Caco-2 (cell line): ENCODE data around the gene BNIPL. TPM values are rescaled to one million over a fixed set of nuclear protein-coding genes. Genes with fewer than 3 reads are reported as not detected.

Source experiments
- BruUV-seq: library from RNA; stranded (reverse); fragments of 400-500 nt; replicated peaks from 2 replicates; lab custom pipeline; 2021; lab: Mats Ljungman, UMichigan
- CTCF ChIA-PET: fragments of 300-600 bp; sonication (Branson Sonifier 250); formaldehyde crosslinking; loops from one replicate; lab custom pipeline; 2022; ENCODE audit warnings: antibody characterized with exemption; lab: Charles Lee
- POLR2A ChIA-PET: fragments of 300-600 bp; sonication (Branson Sonifier 250); formaldehyde crosslinking; loops from one replicate; lab custom pipeline; 2022; ENCODE audit warnings: antibody characterized with exemption; lab: Charles Lee
- DNase-seq, 2 experiments: peaks; one replicate each; pipeline versions ENCODE4 v3.0.0 to v3.0.0-alpha.2; 2020 to 2022
- H3K27me3 ChIP-seq: replicated peaks from 2 replicates; pipeline ENCODE4 v1.6.0; 2011; ENCODE audit warnings: low read length; ENCODE audit not compliant: control insufficient read depth, insufficient read depth
- H3K36me3 ChIP-seq: 2 replicates; pipeline ENCODE4 v1.5.1; 2011; ENCODE audit warnings: low read length; ENCODE audit not compliant: control insufficient read depth, insufficient read depth
- H3K4me1 ChIP-seq: fragments of 250-450 bp; sonication (Bioruptor Pico); 2 replicates; pipeline ENCODE4 v1.5.1; 2020; ENCODE audit warnings: mild to moderate bottlenecking
- H3K4me3 ChIP-seq: 2 replicates; pipeline ENCODE4 v1.5.1; 2011; ENCODE audit warnings: low read depth, mild to moderate bottlenecking, control low read depth, low read length
- H3K9me3 ChIP-seq: fragments of 250-450 bp; sonication (Bioruptor Pico); 2 replicates; pipeline ENCODE4 v1.5.1; 2020; ENCODE audit warnings: mild to moderate bottlenecking, moderate library complexity
- H3K27ac Mint-ChIP-seq: one replicate; pipeline ENCODE4 v1.8.0; 2022; ENCODE audit warnings: mixed read lengths; ENCODE audit not compliant: unreplicated experiment
- H3K27me3 Mint-ChIP-seq: one replicate; pipeline ENCODE4 v1.8.0; 2022; ENCODE audit warnings: mixed read lengths; ENCODE audit not compliant: insufficient read depth, unreplicated experiment
- H3K36me3 Mint-ChIP-seq: one replicate; pipeline ENCODE4 v1.8.0; 2022; ENCODE audit warnings: mild to moderate bottlenecking, mixed read lengths; ENCODE audit not compliant: insufficient read depth, unreplicated experiment
- H3K4me1 Mint-ChIP-seq: one replicate; pipeline ENCODE4 v1.8.0; 2022; ENCODE audit warnings: low read depth, mixed read lengths; ENCODE audit not compliant: unreplicated experiment
- H3K4me3 Mint-ChIP-seq: one replicate; pipeline ENCODE4 v1.8.0; 2022; ENCODE audit warnings: mild to moderate bottlenecking, moderate library complexity, mixed read lengths; ENCODE audit not compliant: unreplicated experiment
- H3K9me3 Mint-ChIP-seq: one replicate; pipeline ENCODE4 v1.8.0; 2022; ENCODE audit warnings: mixed read lengths; ENCODE audit not compliant: unreplicated experiment
- intact Hi-C: fragments of 100-400 bp; cut with micrococcal nuclease; formaldehyde crosslinking; loops from one replicate; pipeline ENCODE4 v1.10.0; 2022; ENCODE audit not compliant: unreplicated experiment
- total RNA-seq: library from RNA; stranded (reverse); gene quantifications from 2 replicates; pipeline ENCODE4 v1.2.3, GENCODE V29; 2022
- TF ChIP-seq, protein P1 (sequence below), 2 experiments: fragments of 200-600 bp in 1 of 2; IDR thresholded peaks; 1 replicate in 1 of 2; 2 replicates in 1 of 2; pipeline versions ENCODE4 v1.5.1 to v1.8.0; 2011 to 2022; ENCODE audit warnings: antibody characterized with exemption in 1 of 2, control low read depth in 1 of 2, inconsistent platforms in 1 of 2, low read depth in 1 of 2, low read length in 1 of 2, mild to moderate bottlenecking in 1 of 2, moderate library complexity in 1 of 2; ENCODE audit not compliant: insufficient read depth in 1 of 2, severe bottlenecking in 1 of 2, unreplicated experiment in 1 of 2

BNIPL gene
- total RNA-seq, 1 experiment from 2014 or later, result 1.9 TPM

GRCh38 chr1:151059109-151060006, 23.0 kb downstream of the BNIPL start, which contains the start of gene CDC42SE1:
Gene CDC42SE1 (minus strand): TSS chr1:151059622. CDS start chr1:151055730, 3,892 bp downstream.
- peaks cover 17% of the 10 kb centered on the region for H3K4me1 ChIP-seq
- peaks cover 5% of the 10 kb centered on the region for H3K36me3 ChIP-seq
- intact Hi-C loops, result loop anchor here (2.0 kb wide), 1 partner anchor 35 kb away; no protein-coding TSS in a partner anchor
- Mint-ChIP-seq H3K4me3 (peak within 1 kb of the TSS; percentile 88), H3K27me3 (no peaks in the 10 kb centered on the region), H3K36me3 (peaks cover 54% of the 10 kb centered on the region), H3K27ac (peak within 1 kb of the TSS; percentile 86), H3K9me3 (no peaks in the 10 kb centered on the region), H3K4me1 (peaks cover 52% of the 10 kb centered on the region)
- TSS peak; percentile 69 for BruUV-seq
- no peaks in the 10 kb centered on the region for H3K9me3 ChIP-seq
- H3K4me3 ChIP-seq, result peak within 1 kb of the TSS; percentile 60
- CTCF ChIA-PET, result interaction anchor here (0.6 to 1.9 kb wide), 6 partner anchors 11 to 72 kb away, joined by 3 to 9 read pairs (median 4); partner anchors contain the start of genes C1orf56 and GABPB2
- TF ChIP-seq, protein P1, sequence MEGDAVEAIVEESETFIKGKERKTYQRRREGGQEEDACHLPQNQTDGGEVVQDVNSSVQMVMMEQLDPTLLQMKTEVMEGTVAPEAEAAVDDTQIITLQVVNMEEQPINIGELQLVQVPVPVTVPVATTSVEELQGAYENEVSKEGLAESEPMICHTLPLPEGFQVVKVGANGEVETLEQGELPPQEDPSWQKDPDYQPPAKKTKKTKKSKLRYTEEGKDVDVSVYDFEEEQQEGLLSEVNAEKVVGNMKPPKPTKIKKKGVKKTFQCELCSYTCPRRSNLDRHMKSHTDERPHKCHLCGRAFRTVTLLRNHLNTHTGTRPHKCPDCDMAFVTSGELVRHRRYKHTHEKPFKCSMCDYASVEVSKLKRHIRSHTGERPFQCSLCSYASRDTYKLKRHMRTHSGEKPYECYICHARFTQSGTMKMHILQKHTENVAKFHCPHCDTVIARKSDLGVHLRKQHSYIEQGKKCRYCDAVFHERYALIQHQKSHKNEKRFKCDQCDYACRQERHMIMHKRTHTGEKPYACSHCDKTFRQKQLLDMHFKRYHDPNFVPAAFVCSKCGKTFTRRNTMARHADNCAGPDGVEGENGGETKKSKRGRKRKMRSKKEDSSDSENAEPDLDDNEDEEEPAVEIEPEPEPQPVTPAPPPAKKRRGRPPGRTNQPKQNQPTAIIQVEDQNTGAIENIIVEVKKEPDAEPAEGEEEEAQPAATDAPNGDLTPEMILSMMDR (IDR thresholded peaks at IDR 0.05; ENCODE audit: insufficient read depth in 1 of 2, low read depth in 1 of 2, low read length in 1 of 2, severe bottlenecking in 1 of 2, unreplicated experiment in 1 of 2), result peak; percentile 82 to 90
- no peaks in the 10 kb centered on the region for H3K27me3 ChIP-seq
- POLR2A ChIA-PET, result interaction anchor here (1.2 kb wide), 2 partner anchors 12 to 46 kb away, joined by 3 read pairs; no protein-coding TSS in a partner anchor
- DNase-seq, result peak; percentile 83 to 87

DNA sequence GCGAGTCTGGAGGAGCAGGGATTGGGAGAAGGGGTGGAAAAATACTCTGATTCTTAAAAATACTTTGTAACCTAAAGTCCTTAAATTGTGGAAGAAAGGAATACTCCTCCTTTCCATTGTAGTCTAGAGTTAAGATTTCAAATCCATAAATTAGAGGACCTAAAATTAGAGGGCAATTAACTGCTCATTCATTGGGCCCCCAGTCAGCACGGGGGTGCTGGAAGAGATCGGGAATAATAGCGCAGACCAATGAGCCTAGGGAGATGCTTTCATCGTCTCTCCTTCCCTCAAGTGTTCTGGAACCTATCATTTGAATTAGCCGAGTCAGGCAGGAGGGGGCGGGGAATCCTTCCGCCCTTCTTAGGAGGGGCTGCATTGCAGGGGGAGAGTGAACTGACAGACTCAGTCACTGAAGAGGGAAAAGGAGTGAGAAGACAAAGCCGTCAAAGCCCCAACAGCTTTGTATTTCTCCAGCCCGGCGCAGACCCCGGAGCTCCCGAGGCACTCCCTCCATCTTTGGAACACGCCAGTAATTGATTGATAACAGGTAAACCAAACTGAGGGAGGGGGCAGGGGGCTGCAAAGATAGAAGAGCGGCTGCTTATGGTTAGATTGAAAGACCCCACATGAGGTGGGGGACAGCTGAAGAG, 23.7 kb downstream of the BNIPL start, which contains the start of gene MLLT11:
Gene MLLT11, plus strand, starts transcription at position 391 of the 650 bp plus-strand sequence. CDS start 6,828 bp downstream, outside the sequence.
- no peaks in the 10 kb centered on the region for H3K9me3 ChIP-seq
- no peaks in the 10 kb centered on the region for H3K27me3 ChIP-seq
- peaks cover 17% of the 10 kb centered on the region for H3K4me1 ChIP-seq
- Mint-ChIP-seq H3K36me3 (peaks cover 46% of the 10 kb centered on the region), H3K9me3 (no peaks in the 10 kb centered on the region), H3K27me3 (no peaks in the 10 kb centered on the region), H3K27ac (peak within 1 kb of the TSS; percentile 86), H3K4me3 (peak within 1 kb of the TSS; percentile 88), H3K4me1 (peaks cover 49% of the 10 kb centered on the region)
- no TSS peak for BruUV-seq
- H3K36me3 ChIP-seq, result peaks cover 4% of the 10 kb centered on the region
- intact Hi-C loops, result no loop called here
- H3K4me3 ChIP-seq, result peak within 1 kb of the TSS; percentile 60
- DNase-seq, result no peak
- CTCF ChIA-PET, result interaction anchor here (0.6 to 1.4 kb wide), 4 partner anchors 12 to 221 kb away, joined by 3 to 9 read pairs (median 4); partner anchors contain the start of gene C1orf56
- POLR2A ChIA-PET, result interaction anchor here (0.6 to 1.2 kb wide), 3 partner anchors 11 to 107 kb away, joined by 3 to 4 read pairs (median 3); no protein-coding TSS in a partner anchor
- TF ChIP-seq, protein P1 (IDR thresholded peaks at IDR 0.05; ENCODE audit: insufficient read depth in 1 of 2, low read depth in 1 of 2, low read length in 1 of 2, severe bottlenecking in 1 of 2, unreplicated experiment in 1 of 2), result no peak
